Left renal pelvis (tissue), 4 donors: ENCODE results near the gene FSD1L. TPM values are rescaled to one million over a fixed set of nuclear protein-coding genes. Genes with fewer than 3 reads are reported as not detected.

ENCODE experiments used
- DNase-seq, 4 donors: peaks; one replicate each; pipeline ENCODE4 v3.0.0-alpha.2; 2013; ENCODE audit warnings: low read depth in 4 of 4, low spot score in 3 of 4
- polyA plus RNA-seq, 4 donors: library from polyadenylated mRNA; unstranded; fragments of 120-200 nt; gene quantifications; one replicate each; pipeline ENCODE4 v1.2.1, GENCODE V29; 2013; ENCODE audit not compliant: insufficient read length in 4 of 4

FSD1L gene
- polyA plus RNA-seq, 4 donors: 5.7 to 11.2 (median 9.5) TPM

- no peak for DNase-seq
Measured at GRCh38 chr9:105432247-105432842, 15.5 kb upstream of the FSD1L start.

- DNase-seq: no peak
Measured at GRCh38 chr9:105435453-105435852, 12.4 kb upstream of the FSD1L start.

GRCh38 chr9:105436783-105437182 is 11.1 kb upstream of the FSD1L start:
- no peak for DNase-seq

- no peak for DNase-seq
Measured at GRCh38 chr9:105437704-105438103, 10.1 kb upstream of the FSD1L start.

- DNase-seq: peak; percentile 43 to 64 (median 56)
Measured at GRCh38 chr9:105438141-105438806, 9.6 kb upstream of the FSD1L start.

- no peak for DNase-seq
Measured at GRCh38 chr9:105439428-105439827, 8.4 kb upstream of the FSD1L start.

- no peak for DNase-seq
Measured at GRCh38 chr9:105441616-105442160, 6.1 kb upstream of the FSD1L start.

GRCh38 chr9:105443121-105443520 is 4.7 kb upstream of the FSD1L start:
- DNase-seq: no peak

- no peak for DNase-seq
Measured at GRCh38 chr9:105444130-105444529, 3.7 kb upstream of the FSD1L start.

GRCh38 chr9:105445203-105445881 is 2.5 kb upstream of the FSD1L start:
- no peak for DNase-seq

- DNase-seq: no peak
Measured at GRCh38 chr9:105447386-105447813, 434 bp upstream of the FSD1L start.

- no peak for DNase-seq
Measured at GRCh38 chr9:105449081-105449480, 1.2 kb downstream of the FSD1L start.

GRCh38 chr9:105452185-105452584 is 4.4 kb downstream of the FSD1L start:
- no peak for DNase-seq

- no peak for DNase-seq
Measured at GRCh38 chr9:105455836-105456475, 8.1 kb downstream of the FSD1L start.

- DNase-seq: no peak
Measured at GRCh38 chr9:105457560-105458294, 9.9 kb downstream of the FSD1L start.

GRCh38 chr9:105458404-105458803 is 10.6 kb downstream of the FSD1L start:
- DNase-seq: no peak

GRCh38 chr9:105459336-105459735 is 11.5 kb downstream of the FSD1L start:
- DNase-seq: no peak

GRCh38 chr9:105466898-105467455 is 19.1 kb downstream of the FSD1L start:
- DNase-seq: no peak

- no peak for DNase-seq
Measured at GRCh38 chr9:105468875-105469274, 21.0 kb downstream of the FSD1L start.

GRCh38 chr9:105473221-105473620 is 25.4 kb downstream of the FSD1L start:
- DNase-seq: no peak
